Activated gamma-delta T cell (primary cell): Measurements from ENCODE around the gene AKTIP.

Experiments used
- DNase-seq: peaks from one replicate; lab custom pipeline; 2025; lab: John Stamatoyannopoulos, UW

Gene AKTIP

GRCh38 chr16:53480394-53480793, 22.6 kb downstream of the AKTIP start:
- no peak for DNase-seq

- DNase-seq = no peak
Measured at GRCh38 chr16:53478965-53479364, 24.0 kb downstream of the AKTIP start.

GRCh38 chr16:53476867-53477266, 26.1 kb downstream of the AKTIP start:
- DNase-seq = no peak

DNA sequence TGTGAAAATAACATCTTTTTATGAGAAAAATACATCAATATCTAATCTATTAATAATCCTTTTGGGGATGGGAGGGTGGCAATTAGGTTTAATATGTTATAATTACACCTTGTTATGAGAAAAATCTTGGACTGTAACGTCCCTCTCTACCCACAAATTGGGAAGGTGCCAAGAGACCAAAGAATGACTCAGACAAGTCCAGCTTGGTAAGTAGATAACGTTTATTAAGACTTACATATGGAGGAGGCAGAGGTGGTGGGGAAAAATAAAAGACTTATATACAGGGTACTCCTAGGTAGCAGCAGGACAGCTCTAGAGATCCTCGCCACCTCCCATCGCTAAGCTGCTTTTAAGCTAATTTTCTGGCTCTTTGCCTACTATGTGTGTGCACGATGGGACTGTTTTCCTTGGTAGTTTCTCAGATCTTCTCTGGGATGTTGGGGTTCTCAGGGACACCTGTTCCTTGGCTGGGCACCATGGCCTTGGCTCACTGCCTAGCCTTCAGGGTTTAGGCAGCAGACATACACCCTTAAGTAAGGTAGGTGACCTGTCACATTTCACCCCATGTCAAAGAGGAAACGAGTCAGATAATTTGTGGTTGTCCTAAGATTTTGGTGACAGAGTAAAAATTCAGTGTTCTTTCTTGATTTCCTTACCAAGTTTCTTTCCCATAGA, 37.3 kb downstream of the AKTIP start:
- DNase-seq = no peak

- no peak for DNase-seq
Measured at GRCh38 chr16:53458635-53459034, 44.4 kb downstream of the AKTIP start.

GRCh38 chr16:53457670-53458069, 45.3 kb downstream of the AKTIP start:
- DNase-seq = no peak

- no peak for DNase-seq
Measured at GRCh38 chr16:53456625-53457024, 46.4 kb downstream of the AKTIP start.

GRCh38 chr16:53453928-53454327, 49.1 kb downstream of the AKTIP start:
- no peak for DNase-seq

GRCh38 chr16:53449816-53450517, 53.0 kb downstream of the AKTIP start:
- no peak for DNase-seq

DNA sequence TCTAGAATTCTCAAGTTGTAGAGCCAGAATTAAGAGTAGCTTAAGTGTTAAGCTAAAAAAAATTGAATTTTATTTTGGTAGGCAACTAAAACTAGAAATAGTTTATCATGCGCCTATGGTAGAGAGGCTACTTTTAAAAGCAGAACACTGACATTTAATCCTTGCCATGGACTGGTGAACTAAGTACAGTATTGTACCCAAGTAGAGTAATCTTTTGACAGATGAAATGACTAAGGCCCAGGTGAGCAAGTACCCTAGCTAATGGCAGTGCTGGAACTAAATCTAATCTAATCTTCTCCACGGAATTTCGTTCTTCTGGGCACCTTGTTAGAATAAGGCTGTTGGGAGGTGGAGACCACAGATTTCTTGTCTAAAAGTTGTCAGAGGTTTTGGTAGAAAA, 56.9 kb downstream of the AKTIP start:
- no peak for DNase-seq

DNA sequence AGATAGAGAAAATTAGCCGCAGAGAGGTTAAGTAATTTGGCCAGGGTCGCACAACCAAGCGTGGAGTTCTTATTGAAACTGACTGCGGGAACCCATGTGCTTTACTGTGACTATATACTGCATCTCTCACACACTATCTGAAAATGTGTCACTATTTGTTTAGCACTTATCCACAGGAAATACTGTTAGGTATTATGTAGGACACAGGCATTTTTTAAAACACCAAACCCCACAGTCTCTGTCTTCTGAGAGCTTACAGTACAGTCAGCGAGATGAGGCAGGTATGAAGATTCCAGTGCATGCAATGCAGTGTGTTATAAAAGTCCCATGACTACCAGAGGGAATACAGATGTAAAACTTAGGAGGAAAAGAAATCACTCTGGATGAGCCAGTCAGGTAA, 57.5 kb downstream of the AKTIP start:
- no peak for DNase-seq
